ENCODE measurements around the gene TUBB6. TPM values are rescaled to one million over a fixed set of nuclear protein-coding genes. Genes with fewer than 3 reads are reported as not detected.
A peak's percentile ranks its signal among the peaks of the same experiment; 100 is the strongest.

TUBB6 gene
- total and polyA plus RNA-seq, 4 donors = 57.8 to 157 (median 109) TPM

- WGBS, 2 donors = 64 to 71% methylated on average over 11 of the region's 11 CpGs
- H3K27me3 ChIP-seq (ENCODE audit: control insufficient read depth in 3 of 3, insufficient read depth in 3 of 3, low read length in 2 of 3) = no peaks in the 10 kb centered on the region
- H3K27ac ChIP-seq (ENCODE audit: low read depth in 1 of 2, low read length in 1 of 2) = peak overlapping the region in 1 of 2 donors; percentile 5
- peaks cover 0 to 5% (median 0%) of the 10 kb centered on the region in 4 donors for H3K9me3 ChIP-seq (ENCODE audit: control insufficient read depth in 4 of 4, insufficient read depth in 3 of 4, low read length in 3 of 4)
- H3K4me3 ChIP-seq = no peak overlapping the region
- peaks cover 0 to 4% (median 0%) of the 10 kb centered on the region in 5 donors for H3K4me1 ChIP-seq (ENCODE audit: control insufficient read depth in 5 of 5, insufficient read depth in 5 of 5, low read length in 5 of 5)
- TF ChIP-seq CTCF (IDR thresholded peaks at IDR 0.05; ENCODE audit: control extremely low read depth, extremely low read depth) = peak; percentile 31
- no peak overlapping the region for H3K9ac ChIP-seq (ENCODE audit: insufficient read depth in 1 of 2, low read length in 2 of 2)
- peak; percentile 48 for ATAC-seq (ENCODE audit: insufficient read depth, low FRiP score)
- peak; percentile 34 to 60 (median 39) for DNase-seq
- H3K36me3 ChIP-seq (ENCODE audit: control insufficient read depth in 4 of 4, insufficient read depth in 4 of 4, low read length in 4 of 4) = peaks cover 18 to 39% (median 29%) of the 10 kb centered on the region in 4 donors
Measured at GRCh38 chr18:12327510-12328178, 19.6 kb downstream of the TUBB6 start.

- Histone ChIP-seq H3K27ac (ENCODE audit: low read depth in 1 of 2, low read length in 1 of 2) (no peak overlapping the region), H3K9me3 (ENCODE audit: control insufficient read depth in 4 of 4, insufficient read depth in 3 of 4, low read length in 3 of 4) (peaks cover 0 to 5% (median 0%) of the 10 kb centered on the region in 4 donors), H3K36me3 (ENCODE audit: control insufficient read depth in 4 of 4, insufficient read depth in 4 of 4, low read length in 4 of 4) (peaks cover 18 to 39% (median 27%) of the 10 kb centered on the region in 4 donors), H3K9ac (ENCODE audit: insufficient read depth in 1 of 2, low read length in 2 of 2) (no peak overlapping the region), H3K27me3 (ENCODE audit: control insufficient read depth in 3 of 3, insufficient read depth in 3 of 3, low read length in 2 of 3) (no peaks in the 10 kb centered on the region), H3K4me3 (no peak overlapping the region), H3K4me1 (ENCODE audit: control insufficient read depth in 5 of 5, insufficient read depth in 5 of 5, low read length in 5 of 5) (peaks cover 0 to 4% (median 0%) of the 10 kb centered on the region in 5 donors)
- 94 to 98% methylated on average over 4 of the region's 4 CpGs for WGBS, 2 donors
- TF ChIP-seq CTCF (IDR thresholded peaks at IDR 0.05; ENCODE audit: control extremely low read depth, extremely low read depth) = no peak
- DNase-seq (no peak), ATAC-seq (ENCODE audit: insufficient read depth, low FRiP score) (no peak)
Measured at GRCh38 chr18:12328179-12328823, 20.3 kb downstream of the TUBB6 start.

- Histone ChIP-seq H3K4me3 (no peak overlapping the region), H3K9me3 (ENCODE audit: control insufficient read depth in 4 of 4, insufficient read depth in 3 of 4, low read length in 3 of 4) (peaks cover 0 to 5% (median 0%) of the 10 kb centered on the region in 4 donors), H3K27ac (ENCODE audit: low read depth in 1 of 2, low read length in 1 of 2) (no peak overlapping the region), H3K27me3 (ENCODE audit: control insufficient read depth in 3 of 3, insufficient read depth in 3 of 3, low read length in 2 of 3) (no peaks in the 10 kb centered on the region), H3K9ac (ENCODE audit: insufficient read depth in 1 of 2, low read length in 2 of 2) (no peak overlapping the region), H3K36me3 (ENCODE audit: control insufficient read depth in 4 of 4, insufficient read depth in 4 of 4, low read length in 4 of 4) (peaks cover 18 to 42% (median 34%) of the 10 kb centered on the region in 4 donors), H3K4me1 (ENCODE audit: control insufficient read depth in 5 of 5, insufficient read depth in 5 of 5, low read length in 5 of 5) (peaks cover 0 to 4% (median 0%) of the 10 kb centered on the region in 5 donors)
- DNase-seq (no peak), ATAC-seq (ENCODE audit: insufficient read depth, low FRiP score) (no peak)
- 94 to 96% methylated on average over 11 of the region's 11 CpGs for WGBS, 2 donors
- TF ChIP-seq CTCF (IDR thresholded peaks at IDR 0.05; ENCODE audit: control extremely low read depth, extremely low read depth) = no peak
Measured at GRCh38 chr18:12329125-12329698, 21.2 kb downstream of the TUBB6 start.

All from lung (tissue), 12 donors.